ENCODE results near the gene DGKI. TPM values are rescaled to one million over a fixed set of nuclear protein-coding genes. Genes with fewer than 3 reads are reported as not detected.

DGKI gene
- polyA plus RNA-seq, 1 donor: 0.68 TPM

GRCh38 chr7:137689761-137690160 is 157.0 kb downstream of the DGKI start:
- no peak for DNase-seq (ENCODE audit: low read depth)

GRCh38 chr7:137687556-137688265 is 159.1 kb downstream of the DGKI start:
- no peak for DNase-seq (ENCODE audit: low read depth)

GRCh38 chr7:137685433-137686164 is 161.2 kb downstream of the DGKI start:
- no peak for DNase-seq (ENCODE audit: low read depth)

- no peak for DNase-seq (ENCODE audit: low read depth)
Measured at GRCh38 chr7:137684776-137685175, 162.0 kb downstream of the DGKI start.

- no peak for DNase-seq (ENCODE audit: low read depth)
Measured at GRCh38 chr7:137684316-137684715, 162.5 kb downstream of the DGKI start.

- no peak for DNase-seq (ENCODE audit: low read depth)
Measured at GRCh38 chr7:137682596-137682995, 164.2 kb downstream of the DGKI start.

GRCh38 chr7:137681657-137682562 is 164.9 kb downstream of the DGKI start:
- no peak for DNase-seq (ENCODE audit: low read depth)

- DNase-seq (ENCODE audit: low read depth): no peak
Measured at GRCh38 chr7:137674551-137675409, 172.0 kb downstream of the DGKI start.

GRCh38 chr7:137674048-137674447 is 172.7 kb downstream of the DGKI start:
- DNase-seq (ENCODE audit: low read depth): no peak

- no peak for DNase-seq (ENCODE audit: low read depth)
Measured at GRCh38 chr7:137671920-137672319, 174.9 kb downstream of the DGKI start.

GRCh38 chr7:137670222-137671064 is 176.3 kb downstream of the DGKI start:
- DNase-seq (ENCODE audit: low read depth): no peak

GRCh38 chr7:137669706-137670105 is 177.1 kb downstream of the DGKI start:
- DNase-seq (ENCODE audit: low read depth): no peak

- DNase-seq (ENCODE audit: low read depth): no peak
Measured at GRCh38 chr7:137668404-137668803, 178.4 kb downstream of the DGKI start.

GRCh38 chr7:137667633-137668387 is 179.0 kb downstream of the DGKI start:
- DNase-seq (ENCODE audit: low read depth): no peak

GRCh38 chr7:137664846-137665245 is 181.9 kb downstream of the DGKI start:
- DNase-seq (ENCODE audit: low read depth): no peak

- DNase-seq (ENCODE audit: low read depth): no peak
Measured at GRCh38 chr7:137661634-137662033, 185.1 kb downstream of the DGKI start.

- DNase-seq (ENCODE audit: low read depth): no peak
Measured at GRCh38 chr7:137658190-137658900, 188.4 kb downstream of the DGKI start.

- no peak for DNase-seq (ENCODE audit: low read depth)
Measured at GRCh38 chr7:137657476-137658189, 189.1 kb downstream of the DGKI start.

All from forelimb muscle (tissue), 1 donor.